Gastrocnemius medialis (tissue), 4 donors: ENCODE data around the gene ADSL.

ENCODE experiments used
- CTCF ChIP-seq, 5 experiments: fragments of 450-650 bp in 3 of 5; fragments of 200-600 bp in 2 of 5; sonication (generic) in 2 of 5; IDR thresholded peaks in 4 of 5; conservative IDR thresholded peaks in 1 of 5; 1 replicate in 4 of 5; 2 replicates in 1 of 5; pipeline ENCODE4 v1.5.1; 2016 to 2019; ENCODE audit warnings: antibody characterized with exemption in 5 of 5, mild to moderate bottlenecking in 3 of 5, moderate library complexity in 3 of 5
- POLR2A ChIP-seq, 2 donors: fragments of 450-650 bp; IDR thresholded peaks; one replicate each; pipeline ENCODE4 v1.6.1; 2017; ENCODE audit warnings: antibody characterized with exemption in 2 of 2, mild to moderate bottlenecking in 2 of 2, moderate library complexity in 2 of 2

- TF ChIP-seq CTCF (IDR thresholded peaks at IDR 0.05 in 4 of 5, conservative IDR thresholded peaks at IDR 0.05 in 1 of 5) = no peak
- no peak for TF ChIP-seq POLR2A (IDR thresholded peaks at IDR 0.05)
These were observed 1.0 kb downstream of the ADSL start for GRCh38 chr22:40347300-40347699.
